Measurements from ENCODE around the gene ORC4.

ORC4 gene

GRCh38 chr2:148020111-148021058, at the start of gene ORC4:
TSS of gene ORC4 (minus strand) at chr2:148020737. CDS start at chr2:147975958, 44,779 bp downstream.
- peak; percentile 95 for DNase-seq

GRCh38 chr2:148067801-148068200, 47.3 kb upstream of the ORC4 start:
- no peak for DNase-seq

GRCh38 chr2:148065936-148066335, 45.4 kb upstream of the ORC4 start:
- no peak for DNase-seq

GRCh38 chr2:148063633-148064032, 43.1 kb upstream of the ORC4 start:
- no peak for DNase-seq

GRCh38 chr2:148058641-148059040, 38.1 kb upstream of the ORC4 start:
- no peak for DNase-seq

- DNase-seq, result no peak
These were observed 32.1 kb upstream of the ORC4 start for GRCh38 chr2:148052687-148053086.

- DNase-seq, result no peak
These were observed 28.7 kb upstream of the ORC4 start for GRCh38 chr2:148049284-148049683.

- no peak for DNase-seq
These were observed 28.1 kb upstream of the ORC4 start for GRCh38 chr2:148048475-148049221.

- DNase-seq, result no peak
These were observed 26.3 kb upstream of the ORC4 start for GRCh38 chr2:148046802-148047201.

GRCh38 chr2:148044322-148044721, 23.8 kb upstream of the ORC4 start:
- no peak for DNase-seq

- no peak for DNase-seq
These were observed 21.7 kb upstream of the ORC4 start for GRCh38 chr2:148042219-148042618.

GRCh38 chr2:148039783-148040182, 19.2 kb upstream of the ORC4 start:
- no peak for DNase-seq

- no peak for DNase-seq
These were observed 11.7 kb upstream of the ORC4 start for GRCh38 chr2:148032215-148032614.

- DNase-seq, result no peak
These were observed 10.6 kb upstream of the ORC4 start for GRCh38 chr2:148031152-148031551.

GRCh38 chr2:148028781-148029180, 8.2 kb upstream of the ORC4 start:
- no peak for DNase-seq

- no peak for DNase-seq
These were observed 7.3 kb upstream of the ORC4 start for GRCh38 chr2:148027822-148028221.

GRCh38 chr2:148026573-148026972, 6.0 kb upstream of the ORC4 start:
- DNase-seq, result no peak

- no peak for DNase-seq
These were observed 3.3 kb upstream of the ORC4 start for GRCh38 chr2:148023861-148024260.

GRCh38 chr2:148022882-148023281, 2.3 kb upstream of the ORC4 start:
- no peak for DNase-seq

- no peak for DNase-seq
These were observed 1.8 kb upstream of the ORC4 start for GRCh38 chr2:148022351-148022750.

GRCh38 chr2:148021886-148022285, 1.3 kb upstream of the ORC4 start:
- DNase-seq, result no peak

GRCh38 chr2:148021059-148021861, 723 bp upstream of the ORC4 start, which contains the start of gene MBD5:
TSS of gene MBD5 (plus strand) at chr2:148021091.
- DNase-seq, result peak; percentile 56

GRCh38 chr2:148014616-148015015, 5.9 kb downstream of the ORC4 start:
- no peak for DNase-seq

Data from stimulated activated CD4-positive, alpha-beta T cell treated with anti-CD3 and anti-CD28 coated beads, Interleukin-4, amount 100 ng/mL, for 1 hour (primary cell).